Thymus (tissue), 11 donors: Measurements from ENCODE around the gene MOXD1. TPM values are rescaled to one million over a fixed set of nuclear protein-coding genes. Genes with fewer than 3 reads are reported as not detected.
"Not testable (repeated sequence)": the region's sequence is repeated elsewhere in the genome, so short reads cannot be mapped to it uniquely, and the experiment has no call there.

ENCODE experiments used
- DNase-seq, 9 donors: peaks; one replicate each; pipeline ENCODE4 v3.0.0-alpha.2; 2013; ENCODE audit warnings: low spot score in 9 of 9, low read depth in 6 of 9, missing footprints in 1 of 9
- H3K27ac ChIP-seq, 2 donors: one replicate each; pipeline ENCODE4 v1.5.1; 2013; ENCODE audit warnings: control low read depth in 1 of 2, low read depth in 1 of 2, low read length in 1 of 2, mild to moderate bottlenecking in 1 of 2, moderate library complexity in 1 of 2
- H3K27me3 ChIP-seq, 2 donors: one replicate each; pipeline ENCODE4 v1.5.1; 2013; ENCODE audit warnings: low read length in 1 of 2; ENCODE audit not compliant: control insufficient read depth in 2 of 2, insufficient read depth in 1 of 2
- H3K36me3 ChIP-seq, 2 donors: one replicate each; pipeline ENCODE4 v1.5.1; 2013; ENCODE audit warnings: low read length in 1 of 2, mild to moderate bottlenecking in 1 of 2, moderate library complexity in 1 of 2; ENCODE audit not compliant: control insufficient read depth in 2 of 2, insufficient read depth in 2 of 2
- H3K4me1 ChIP-seq, 2 donors: one replicate each; pipeline ENCODE4 v1.5.1; 2013; ENCODE audit warnings: low read length in 2 of 2; ENCODE audit not compliant: control insufficient read depth in 2 of 2, insufficient read depth in 2 of 2
- H3K4me3 ChIP-seq, 2 donors: one replicate each; pipeline ENCODE4 v1.5.1; 2013; ENCODE audit warnings: low read length in 2 of 2, control low read depth in 1 of 2, mild to moderate bottlenecking in 1 of 2
- H3K9me3 ChIP-seq, 2 donors: one replicate each; pipeline ENCODE4 v1.5.1; 2013; ENCODE audit warnings: low read length in 1 of 2, mild to moderate bottlenecking in 1 of 2; ENCODE audit not compliant: control insufficient read depth in 2 of 2, insufficient read depth in 1 of 2
- WGBS: extraction: QIAGEN DNeasy Blood & Tissue Kit; methylation state at CpG from one replicate; pipeline ENCODE4 v1.1.7; 2013; 5-methylcytosine and 5-hydroxymethylcytosine counted together
- polyA plus RNA-seq: library from polyadenylated mRNA; stranded (reverse); fragments of 200-250 nt; gene quantifications from one replicate; pipeline ENCODE4 v1.2.3, GENCODE V29; 2013
- total RNA-seq: library from RNA; stranded (reverse); fragments of 120-200 nt; gene quantifications from one replicate; pipeline ENCODE4 v1.2.4, GENCODE V29; 2013
- donor health status: healthy.

Gene MOXD1
- total and polyA plus RNA-seq, 2 donors, result 1.9 to 3.2 TPM

DNA sequence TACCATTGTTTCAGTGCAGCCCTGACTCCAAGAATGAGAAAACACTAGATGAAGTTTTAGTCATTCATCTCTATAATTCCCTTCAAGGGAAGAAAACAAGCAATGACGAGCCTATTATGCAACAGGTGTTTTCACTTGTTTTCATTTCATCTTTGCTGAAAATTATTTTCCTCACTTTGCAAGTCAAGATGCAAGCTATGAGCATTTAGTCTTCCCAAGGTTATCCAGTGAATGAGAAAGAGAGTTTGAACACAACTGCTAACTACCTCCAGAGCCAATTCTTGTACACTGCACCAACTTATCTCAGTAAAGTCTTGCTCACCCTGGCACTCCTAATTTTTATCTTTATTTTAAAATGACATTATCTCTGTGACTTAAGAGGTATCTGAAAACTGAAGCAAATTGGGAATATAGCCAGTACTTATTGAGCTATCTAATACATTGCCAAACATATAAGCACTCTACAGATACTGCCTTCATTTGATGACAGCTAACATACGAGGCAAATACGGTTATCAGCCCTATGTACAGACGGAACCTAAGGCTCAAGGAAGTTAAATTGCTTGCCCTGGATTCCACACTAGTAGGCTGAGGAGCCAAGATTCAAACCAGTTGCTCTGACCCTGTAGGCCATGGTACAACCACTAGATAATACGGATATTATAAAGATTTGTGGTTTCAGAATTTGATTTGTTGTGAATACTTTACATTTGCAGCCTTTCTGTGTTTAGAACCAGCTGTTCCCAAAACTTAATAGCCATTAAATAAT is 36.8 kb downstream of the MOXD1 start:
- no peak overlapping the region for H3K4me3 ChIP-seq
- H3K36me3 ChIP-seq, result no peaks in the 10 kb centered on the region
- H3K27me3 ChIP-seq, result no peaks in the 10 kb centered on the region
- WGBS, result 77% methylated on average over 5 of the region's 5 CpGs
- no peak overlapping the region for H3K27ac ChIP-seq
- DNase-seq, result no peak
- H3K4me1 ChIP-seq, result no peaks in the 10 kb centered on the region
- no peaks in the 10 kb centered on the region for H3K9me3 ChIP-seq

DNA sequence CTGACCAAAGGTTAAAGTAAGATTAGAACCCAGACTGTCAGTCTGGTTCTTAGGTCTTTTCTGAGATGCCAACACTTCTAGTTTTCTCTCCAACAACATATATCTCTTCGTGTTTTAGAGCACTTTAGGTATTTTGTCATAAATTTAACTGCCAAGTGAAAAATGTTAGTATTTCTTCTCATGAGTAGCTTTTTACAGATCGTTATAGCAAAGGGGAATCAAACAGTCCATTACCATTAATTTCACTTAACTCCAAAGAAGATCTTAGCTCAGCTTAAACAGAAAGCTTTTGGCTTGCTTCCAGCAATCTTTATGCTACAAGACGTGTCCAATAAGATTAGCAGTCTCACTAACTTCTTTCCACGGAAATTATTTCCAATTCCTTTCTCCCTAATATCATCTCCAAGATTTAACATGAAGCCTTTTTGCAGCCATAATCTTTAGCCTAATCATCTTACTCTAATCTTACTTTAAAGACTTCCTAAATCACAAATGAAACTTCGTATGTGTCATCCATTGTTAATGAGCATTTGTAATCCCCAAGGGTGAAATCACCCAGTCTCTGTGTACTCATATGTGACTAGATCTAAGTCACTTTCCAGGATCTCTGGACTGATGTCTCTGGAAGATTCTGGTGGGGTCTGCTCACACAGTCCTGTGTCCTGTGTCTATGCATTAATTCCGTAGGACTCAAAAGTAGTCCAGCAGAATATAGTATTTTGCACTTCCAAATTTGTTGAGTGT is 38.7 kb downstream of the MOXD1 start:
- H3K9me3 ChIP-seq, result no peaks in the 10 kb centered on the region
- H3K27me3 ChIP-seq, result no peaks in the 10 kb centered on the region
- no peak overlapping the region for H3K4me3 ChIP-seq
- H3K4me1 ChIP-seq, result no peaks in the 10 kb centered on the region
- 91% methylated on average over 6 of the region's 6 CpGs for WGBS
- DNase-seq, result no peak
- H3K27ac ChIP-seq, result no peak overlapping the region
- no peaks in the 10 kb centered on the region for H3K36me3 ChIP-seq

DNA sequence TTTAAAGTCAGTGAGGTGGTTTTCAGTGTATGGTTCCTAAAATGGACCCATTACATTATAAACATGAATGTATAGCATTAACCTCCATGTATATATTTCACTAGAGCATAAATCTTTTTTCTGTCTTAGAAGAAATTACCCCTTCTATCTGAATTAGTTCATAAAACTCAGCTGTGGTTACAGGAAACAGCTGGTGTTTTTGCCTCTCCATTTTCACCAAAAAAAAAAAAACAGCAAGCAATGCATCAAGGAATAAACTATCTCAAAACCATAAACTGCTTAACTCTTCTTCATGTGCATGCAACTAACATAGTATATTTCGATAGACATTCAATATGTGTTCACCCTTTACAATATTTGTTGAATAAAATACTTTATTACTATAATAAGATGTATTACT is 40.2 kb downstream of the MOXD1 start:
- H3K9me3 ChIP-seq, result no peaks in the 10 kb centered on the region
- no peaks in the 10 kb centered on the region for H3K4me1 ChIP-seq
- no peak overlapping the region for H3K27ac ChIP-seq
- no peak overlapping the region for H3K4me3 ChIP-seq
- H3K36me3 ChIP-seq, result no peaks in the 10 kb centered on the region
- DNase-seq, result no peak
- no peaks in the 10 kb centered on the region for H3K27me3 ChIP-seq
- WGBS, result 85% methylated on average over 1 of the region's 1 CpG

DNA sequence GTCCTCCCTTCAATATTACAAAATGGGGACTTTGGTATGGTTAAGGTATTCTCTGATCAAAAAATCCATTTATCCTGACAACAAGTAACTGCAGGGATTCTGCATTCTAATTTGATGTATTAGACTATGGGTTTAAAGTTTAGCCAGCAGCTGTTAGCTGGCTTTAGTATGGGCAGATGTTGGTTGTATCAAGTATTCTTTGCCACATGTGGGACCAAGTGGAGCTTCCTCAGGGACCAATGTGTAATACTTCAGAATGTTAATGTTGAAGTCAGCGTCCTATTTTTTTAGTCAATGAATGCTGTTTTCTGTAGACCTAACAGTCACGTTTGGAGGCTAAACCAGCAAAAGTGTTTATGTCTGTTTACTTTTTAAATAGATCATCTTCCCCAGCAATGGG is 41.4 kb downstream of the MOXD1 start:
- no peaks in the 10 kb centered on the region for H3K36me3 ChIP-seq
- WGBS, result 90% methylated on average over 2 of the region's 2 CpGs

DNA sequence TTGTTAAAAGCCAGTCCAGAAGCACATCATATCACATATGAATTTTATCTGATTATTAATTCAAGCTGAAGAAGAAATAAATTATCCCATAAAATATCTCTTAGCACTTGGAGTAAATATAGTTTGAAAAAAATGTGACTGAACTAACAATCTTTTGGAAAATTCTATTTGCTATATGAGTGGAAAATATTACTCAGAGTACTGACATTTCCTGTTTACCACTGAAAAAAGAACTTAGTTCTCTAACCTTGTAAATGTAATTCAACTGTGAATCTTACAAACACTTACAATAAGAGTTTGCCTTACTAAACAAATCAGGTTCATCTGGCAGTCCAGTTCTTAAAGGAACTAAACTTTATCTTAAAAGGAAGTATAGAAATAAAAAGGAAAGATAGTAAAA is 44.2 kb downstream of the MOXD1 start:
- H3K4me3 ChIP-seq, result no peak overlapping the region
- no peaks in the 10 kb centered on the region for H3K36me3 ChIP-seq
- peak in 1 of 9 donors; percentile 18 for DNase-seq
- peaks cover 4 to 9% of the 10 kb centered on the region in 2 donors for H3K4me1 ChIP-seq
- H3K27ac ChIP-seq, result no peak overlapping the region
- H3K27me3 ChIP-seq, result no peaks in the 10 kb centered on the region
- H3K9me3 ChIP-seq, result peaks cover 0 to 6% of the 10 kb centered on the region in 2 donors

More for the DNA sequence above, 41.4 kb downstream of the MOXD1 start:
- DNase-seq, result no peak
- H3K27ac ChIP-seq, result no peak overlapping the region
- H3K4me3 ChIP-seq, result no peak overlapping the region
- H3K4me1 ChIP-seq, result peaks cover 2 to 4% of the 10 kb centered on the region in 2 donors
- H3K27me3 ChIP-seq, result no peaks in the 10 kb centered on the region
- peaks cover 0 to 4% of the 10 kb centered on the region in 2 donors for H3K9me3 ChIP-seq

DNA sequence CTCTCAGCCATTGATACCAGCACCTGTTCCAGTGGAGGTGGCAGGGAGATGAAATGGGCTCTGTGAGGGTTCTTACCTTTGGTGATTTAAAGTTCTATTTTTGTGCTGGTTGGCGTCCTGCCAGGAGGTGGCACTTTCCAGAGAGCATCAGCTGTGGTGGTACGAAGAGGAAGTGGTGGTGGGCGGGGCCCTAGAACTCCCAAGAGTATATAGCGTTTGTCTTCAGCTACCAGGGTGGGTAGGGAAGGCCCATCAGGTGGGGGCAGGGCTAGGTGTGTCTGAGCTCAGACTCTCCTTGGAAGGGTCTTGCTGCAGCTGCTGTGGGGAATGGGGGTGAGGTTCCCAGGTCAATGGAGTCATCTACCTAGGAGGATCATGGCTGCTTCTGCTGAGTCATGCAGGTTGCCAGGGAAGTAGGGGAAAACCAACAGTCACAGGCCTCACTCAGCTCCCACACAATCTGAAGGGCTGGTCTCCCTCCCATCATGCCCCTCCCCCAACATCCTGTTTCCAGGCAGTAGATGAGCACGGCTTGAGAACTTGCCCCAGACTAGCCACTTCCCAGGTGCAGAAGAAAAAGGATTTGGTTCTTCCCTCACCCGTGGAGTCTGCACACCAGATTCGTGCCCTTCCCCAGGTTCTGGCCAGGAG is 46.6 kb downstream of the MOXD1 start:
- H3K9me3 ChIP-seq, result peaks cover 0 to 6% of the 10 kb centered on the region in 2 donors
- H3K4me3 ChIP-seq, result no peak overlapping the region
- H3K27ac ChIP-seq, result peak overlapping the region in 1 of 2 donors; percentile 68
- DNase-seq, result peak in 3 of 9 donors; percentile 6 to 47 (median 19)
- peaks cover 4 to 9% of the 10 kb centered on the region in 2 donors for H3K4me1 ChIP-seq
- H3K36me3 ChIP-seq, result no peaks in the 10 kb centered on the region
- 40% methylated on average over 7 of the region's 7 CpGs for WGBS
- H3K27me3 ChIP-seq, result no peaks in the 10 kb centered on the region

DNA sequence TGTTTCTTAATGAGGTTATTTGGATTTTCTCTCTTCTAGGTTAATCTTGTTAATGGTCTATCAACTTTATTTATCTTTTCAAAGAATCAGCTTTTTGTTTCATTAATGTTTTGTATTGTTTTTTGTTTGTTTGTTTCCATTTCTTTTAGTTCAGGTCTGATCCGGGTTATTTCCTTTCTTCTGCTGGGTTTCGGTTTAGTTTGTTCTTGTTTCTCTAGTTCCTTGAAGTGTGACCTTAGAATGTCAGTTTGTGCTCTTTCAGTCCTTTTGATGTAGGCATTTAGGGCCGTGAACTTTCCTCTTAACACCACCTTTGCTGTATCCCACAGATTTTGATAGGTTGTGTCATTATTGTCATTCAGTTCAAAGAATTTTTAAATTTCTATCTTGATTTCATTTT is 49.3 kb downstream of the MOXD1 start:
- not testable (repeated sequence) for H3K27me3 ChIP-seq, H3K9me3 ChIP-seq, H3K36me3 ChIP-seq, DNase-seq, H3K4me3 ChIP-seq, H3K27ac ChIP-seq, H3K4me1 ChIP-seq
- 75% methylated on average over 3 of the region's 3 CpGs for WGBS

DNA sequence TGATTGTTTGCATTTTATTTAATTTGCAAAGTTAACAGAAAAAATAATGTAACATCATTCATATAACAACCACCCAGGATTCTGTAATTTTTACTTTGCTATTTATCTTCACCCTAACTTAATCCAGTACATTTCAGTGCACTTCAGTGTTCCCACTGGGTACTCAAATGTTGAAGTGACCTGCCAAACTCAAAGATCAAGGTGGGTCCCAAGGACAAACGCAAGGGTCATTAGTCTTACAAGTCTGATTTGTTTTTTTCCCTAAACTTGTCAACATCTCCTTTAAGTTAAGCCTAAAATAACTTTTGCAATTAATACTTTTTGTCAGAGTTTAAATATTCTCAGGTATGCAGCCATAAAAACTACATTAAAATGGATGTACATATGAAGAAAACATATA is 53.0 kb downstream of the MOXD1 start:
- DNase-seq, result no peak
- 95% methylated on average over 1 of the region's 1 CpG for whole genome bisulfite sequencing
- peaks cover 0 to 2% of the 10 kb centered on the region in 2 donors for H3K9me3 ChIP-seq
- no peaks in the 10 kb centered on the region for H3K4me1 ChIP-seq
- no peaks in the 10 kb centered on the region for H3K36me3 ChIP-seq
- no peak overlapping the region for H3K27ac ChIP-seq
- H3K27me3 ChIP-seq, result no peaks in the 10 kb centered on the region
- no peak overlapping the region for H3K4me3 ChIP-seq

DNA sequence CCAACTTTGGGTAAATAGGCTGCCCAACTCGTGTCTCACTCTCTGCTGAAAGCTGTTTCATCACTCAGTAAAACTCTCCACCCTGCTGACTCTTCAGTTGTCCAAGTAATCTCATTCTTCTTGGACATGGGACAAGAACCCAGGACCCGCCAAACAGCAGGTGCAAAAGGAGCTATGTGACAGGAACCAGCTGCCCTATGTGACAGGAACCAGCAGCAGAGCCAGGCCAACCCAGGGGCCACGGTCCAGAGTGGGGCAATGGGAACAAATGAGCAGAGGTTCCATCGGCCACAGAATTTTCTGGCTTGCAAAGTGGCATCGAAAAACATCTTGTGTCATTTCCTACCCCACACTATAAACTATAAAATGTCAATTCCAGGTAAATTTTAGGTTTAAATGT is 56.5 kb downstream of the MOXD1 start:
- Histone ChIP-seq H3K4me1 (no peaks in the 10 kb centered on the region), H3K4me3 (no peak overlapping the region), H3K36me3 (no peaks in the 10 kb centered on the region), H3K27ac (no peak overlapping the region), H3K9me3 (peaks cover 0 to 2% of the 10 kb centered on the region in 2 donors), H3K27me3 (no peaks in the 10 kb centered on the region)
- 86% methylated on average over 5 of the region's 5 CpGs for WGBS
- DNase-seq, result no peak
